ENCODE results near the gene RSPRY1.

GRCh38 chr16:57229079-57229478 lies 43.0 kb downstream of the RSPRY1 start:
- TF ChIP-seq REST (IDR thresholded peaks at IDR 0.05; ENCODE audit: insufficient read depth in 1 of 2, low read depth in 2 of 2, low read length in 2 of 2) (no peak), POLR2AphosphoS5 (IDR thresholded peaks at IDR 0.05; ENCODE audit: low read depth, low read length) (no peak)
